Esophagus muscularis mucosa (tissue), 4 donors: ENCODE measurements around the gene PPP1R18. TPM values are rescaled to one million over a fixed set of nuclear protein-coding genes. Genes with fewer than 3 reads are reported as not detected.

Source experiments
- DNase-seq: peaks from one replicate; pipeline ENCODE4 v3.0.0-alpha.2; 2017; ENCODE audit errors: extremely low spot score
- H3K27ac ChIP-seq, 4 donors: fragments of 200-600 bp; sonication (generic); replicated peaks in 1 of 4; 1 replicate in 3 of 4; 2 replicates in 1 of 4; pipeline ENCODE4 v1.5.1; 2016 to 2019; ENCODE audit warnings: mild to moderate bottlenecking in 1 of 4
- H3K27me3 ChIP-seq, 4 donors: fragments of 200-600 bp; sonication (generic); one replicate each; pipeline versions ENCODE4 v1.5.1 to v1.6.0; 2016 to 2019
- H3K36me3 ChIP-seq, 4 donors: fragments of 200-600 bp; sonication (generic); one replicate each; pipeline ENCODE4 v1.5.1; 2016 to 2019
- H3K4me1 ChIP-seq, 4 donors: fragments of 200-600 bp; sonication (generic); one replicate each; pipeline ENCODE4 v1.5.1; 2016 to 2019
- H3K4me3 ChIP-seq, 4 donors: fragments of 200-600 bp; sonication (generic); 1 replicate in 2 of 4; 2 replicates in 2 of 4; pipeline ENCODE4 v1.5.1; 2016 to 2019; ENCODE audit warnings: mild to moderate bottlenecking in 4 of 4, moderate library complexity in 1 of 4
- H3K9me3 ChIP-seq, 4 donors: fragments of 200-600 bp; sonication (generic); 1 replicate in 3 of 4; 2 replicates in 1 of 4; pipeline ENCODE4 v1.5.1; 2016 to 2019
- EP300 ChIP-seq: sonication (generic); formaldehyde crosslinking; IDR thresholded peaks from one replicate; pipeline ENCODE4 v1.6.1; 2017; ENCODE audit warnings: antibody characterized with exemption
- POLR2A ChIP-seq: fragments of 450-650 bp; IDR thresholded peaks from one replicate; pipeline ENCODE4 v1.6.1; 2017; ENCODE audit warnings: antibody characterized with exemption, moderate library complexity, mild to moderate bottlenecking, low read depth
- POLR2AphosphoS5 ChIP-seq, 2 donors: sonication (generic); formaldehyde crosslinking; IDR thresholded peaks; one replicate each; pipeline ENCODE4 v1.6.1; 2017; ENCODE audit warnings: antibody characterized with exemption in 2 of 2
- WGBS: methylation state at CpG from one replicate; pipeline ENCODE4 v1.1.5; 2018; 5-methylcytosine and 5-hydroxymethylcytosine counted together
- intact Hi-C: fragments of 100-400 bp; cut with DNase I; formaldehyde crosslinking; loops from one replicate; pipeline ENCODE4 v1.15.1; 2023
- total RNA-seq, 4 donors: library from RNA; depleted of rRNA; stranded (reverse); fragments of >200 nt; gene quantifications; one replicate each; pipeline versions ENCODE4 v1.1.0 to v1.2.1, GENCODE V29; 2016
- TF ChIP-seq, protein P1 (sequence below), 3 experiments: fragments of 200-600 bp in 2 of 3; fragments of 450-650 bp in 1 of 3; sonication (generic) in 2 of 3; IDR thresholded peaks; one replicate each; pipeline ENCODE4 v1.5.1; 2017 to 2019; ENCODE audit warnings: antibody characterized with exemption in 3 of 3, mild to moderate bottlenecking in 2 of 3, moderate library complexity in 1 of 3

The PPP1R18 gene
- total RNA-seq, 4 donors from 2014 or later: 39.5 to 104 (median 59.8) TPM

GRCh38 chr6:30703011-30703410, 16.6 kb upstream of the PPP1R18 start:
- 99% methylated on average over 10 of the region's 10 CpGs for WGBS
- H3K36me3 ChIP-seq: peaks cover 12 to 87% (median 65%) of the 10 kb centered on the region in 4 donors
- no peak for DNase-seq

DNA sequence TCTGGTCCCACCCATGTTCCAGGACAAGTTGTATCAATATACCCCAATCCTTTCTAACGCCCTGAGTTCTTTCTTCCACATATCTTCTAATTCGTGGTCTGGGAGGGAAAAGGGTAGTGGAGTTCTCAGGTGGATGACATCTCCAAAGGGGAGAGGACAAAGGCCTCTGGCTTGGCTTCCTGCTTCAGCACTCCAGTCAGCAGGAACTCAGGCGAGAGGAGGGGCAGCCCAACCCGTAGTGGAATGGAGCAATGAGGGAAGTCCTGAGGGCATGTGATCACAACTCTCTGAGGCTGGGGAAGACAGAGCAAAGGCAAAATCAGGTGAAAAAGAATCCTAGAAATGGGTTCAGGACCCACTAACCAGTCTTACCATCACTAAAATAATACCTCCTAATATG, 13.9 kb upstream of the PPP1R18 start:
- no peak for TF ChIP-seq POLR2AphosphoS5 (IDR thresholded peaks at IDR 0.05)
- TF ChIP-seq, protein P1, sequence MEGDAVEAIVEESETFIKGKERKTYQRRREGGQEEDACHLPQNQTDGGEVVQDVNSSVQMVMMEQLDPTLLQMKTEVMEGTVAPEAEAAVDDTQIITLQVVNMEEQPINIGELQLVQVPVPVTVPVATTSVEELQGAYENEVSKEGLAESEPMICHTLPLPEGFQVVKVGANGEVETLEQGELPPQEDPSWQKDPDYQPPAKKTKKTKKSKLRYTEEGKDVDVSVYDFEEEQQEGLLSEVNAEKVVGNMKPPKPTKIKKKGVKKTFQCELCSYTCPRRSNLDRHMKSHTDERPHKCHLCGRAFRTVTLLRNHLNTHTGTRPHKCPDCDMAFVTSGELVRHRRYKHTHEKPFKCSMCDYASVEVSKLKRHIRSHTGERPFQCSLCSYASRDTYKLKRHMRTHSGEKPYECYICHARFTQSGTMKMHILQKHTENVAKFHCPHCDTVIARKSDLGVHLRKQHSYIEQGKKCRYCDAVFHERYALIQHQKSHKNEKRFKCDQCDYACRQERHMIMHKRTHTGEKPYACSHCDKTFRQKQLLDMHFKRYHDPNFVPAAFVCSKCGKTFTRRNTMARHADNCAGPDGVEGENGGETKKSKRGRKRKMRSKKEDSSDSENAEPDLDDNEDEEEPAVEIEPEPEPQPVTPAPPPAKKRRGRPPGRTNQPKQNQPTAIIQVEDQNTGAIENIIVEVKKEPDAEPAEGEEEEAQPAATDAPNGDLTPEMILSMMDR (IDR thresholded peaks at IDR 0.05): no peak
- TF ChIP-seq EP300: no peak
- no peak for TF ChIP-seq POLR2A
- Histone ChIP-seq H3K4me3 (no peak overlapping the region), H3K36me3 (peaks cover 6 to 62% (median 43%) of the 10 kb centered on the region in 4 donors), H3K27ac (no peak overlapping the region), H3K4me1 (peaks cover 0 to 7% (median 3%) of the 10 kb centered on the region in 4 donors), H3K27me3 (no peaks in the 10 kb centered on the region), H3K9me3 (no peaks in the 10 kb centered on the region)
- DNase-seq: no peak
- intact Hi-C loops: no loop called here
- WGBS: 62% methylated on average over 4 of the region's 4 CpGs

More at GRCh38 chr6:30703011-30703410, 16.6 kb upstream of the PPP1R18 start:
- H3K4me3 ChIP-seq: no peak overlapping the region
- peaks cover 0 to 3% (median 0%) of the 10 kb centered on the region in 4 donors for H3K4me1 ChIP-seq
- TF ChIP-seq, protein P1 (IDR thresholded peaks at IDR 0.05): no peak
- TF ChIP-seq EP300 (no peak), POLR2A (no peak), POLR2AphosphoS5 (IDR thresholded peaks at IDR 0.05) (no peak)
- intact Hi-C loops: no loop called here
- H3K27me3 ChIP-seq: no peaks in the 10 kb centered on the region
- H3K9me3 ChIP-seq: no peaks in the 10 kb centered on the region
- no peak overlapping the region for H3K27ac ChIP-seq

DNA sequence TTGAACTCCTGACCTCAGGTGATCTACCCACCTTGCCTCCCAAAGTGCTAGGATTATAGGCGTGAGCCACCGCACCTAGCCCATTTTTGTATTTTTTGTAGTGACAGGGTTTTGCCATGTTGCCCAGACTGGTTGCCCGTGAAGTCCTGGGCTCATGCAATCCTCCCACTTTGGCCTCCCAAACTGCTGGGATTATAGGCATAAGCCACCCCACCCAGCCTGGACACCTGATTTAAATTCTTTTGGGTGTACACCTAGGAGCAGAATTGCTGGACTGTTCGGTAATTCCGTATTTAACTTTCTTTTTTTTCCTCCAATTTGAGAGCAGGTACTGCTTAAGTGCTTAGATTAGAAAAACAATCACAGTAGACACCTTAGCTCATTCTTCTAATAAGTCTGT, 10.0 kb upstream of the PPP1R18 start:
- no peaks in the 10 kb centered on the region for H3K9me3 ChIP-seq
- peaks cover 0 to 24% (median 12%) of the 10 kb centered on the region in 4 donors for H3K36me3 ChIP-seq
- H3K4me1 ChIP-seq: peaks cover 2 to 16% (median 8%) of the 10 kb centered on the region in 4 donors
- intact Hi-C loops: no loop called here
- H3K27me3 ChIP-seq: no peaks in the 10 kb centered on the region
- WGBS: 95% methylated on average over 5 of the region's 5 CpGs
- DNase-seq: no peak
- no peak overlapping the region for H3K27ac ChIP-seq
- no peak overlapping the region for H3K4me3 ChIP-seq
- TF ChIP-seq POLR2AphosphoS5 (IDR thresholded peaks at IDR 0.05): no peak
- no peak for TF ChIP-seq EP300
- TF ChIP-seq, protein P1 (IDR thresholded peaks at IDR 0.05): no peak
- no peak for TF ChIP-seq POLR2A

DNA sequence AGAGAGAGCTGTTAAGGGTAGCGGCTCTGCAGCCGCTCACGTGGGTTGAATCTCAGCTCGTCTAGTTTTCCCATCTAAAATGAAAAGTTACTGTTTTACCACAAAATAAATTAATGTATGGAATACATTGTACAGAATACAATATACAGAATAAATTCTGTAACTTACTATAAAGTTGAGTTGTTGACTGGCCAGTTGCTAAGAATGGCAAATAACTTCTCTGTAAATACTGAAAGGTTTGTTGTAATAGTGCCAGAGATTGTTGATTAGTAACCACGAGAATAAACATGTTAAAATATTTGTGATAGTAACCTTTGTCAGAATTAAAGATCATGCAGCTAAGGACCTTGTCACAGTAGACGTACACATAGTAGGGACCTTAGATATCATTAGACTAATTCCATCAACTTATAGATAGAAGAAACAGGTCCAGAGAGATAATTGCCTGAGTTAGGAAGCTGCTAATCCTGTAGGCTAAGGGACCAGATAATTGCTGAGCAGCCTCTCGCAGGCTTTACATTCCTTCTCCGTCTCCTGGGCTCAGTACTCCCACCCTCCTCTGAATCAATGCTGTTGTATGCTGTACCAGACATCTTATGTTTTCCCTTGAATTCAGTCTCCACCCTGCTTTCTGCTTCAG, 4.9 kb upstream of the PPP1R18 start:
- DNase-seq: no peak
- Histone ChIP-seq H3K36me3 (no peaks in the 10 kb centered on the region), H3K4me3 (peak overlapping the region; percentile 70 to 77 (median 72)), H3K27me3 (no peaks in the 10 kb centered on the region), H3K27ac (peak overlapping the region; percentile 95 to 99 (median 97)), H3K9me3 (no peaks in the 10 kb centered on the region), H3K4me1 (peaks cover 32 to 55% (median 45%) of the 10 kb centered on the region in 4 donors)
- intact Hi-C loops: no loop called here
- no peak for TF ChIP-seq POLR2A
- TF ChIP-seq POLR2AphosphoS5 (IDR thresholded peaks at IDR 0.05): no peak
- no peak for TF ChIP-seq EP300
- TF ChIP-seq, protein P1 (IDR thresholded peaks at IDR 0.05): no peak
- WGBS: 12% methylated on average over 8 of the region's 8 CpGs
